HepG2 (cell line): ENCODE results near the gene NPW. TPM values are rescaled to one million over a fixed set of nuclear protein-coding genes. Genes with fewer than 3 reads are reported as not detected.

ENCODE experiments used
- CBX1 ChIP-seq: IDR thresholded peaks from one replicate; pipeline ENCODE4 v1.6.1; 2016; ENCODE audit warnings: antibody characterized with exemption, low read depth
- HNRNPK ChIP-seq: fragments of 200-400 bp; formaldehyde crosslinking; IDR thresholded peaks from 2 replicates; pipeline ENCODE4 v1.6.1; 2018; ENCODE audit warnings: low read length, low read depth, moderate library complexity, mild to moderate bottlenecking; ENCODE audit not compliant: poor library complexity, severe bottlenecking
- MTA3 ChIP-seq: sonication (generic); formaldehyde crosslinking; IDR thresholded peaks from 2 replicates; pipeline ENCODE4 v1.4.0; 2020; ENCODE audit warnings: missing genetic modification reagents
- PREB ChIP-seq: sonication (generic); formaldehyde crosslinking; IDR thresholded peaks from 2 replicates; pipeline ENCODE4 v1.4.0; 2020; ENCODE audit warnings: missing genetic modification reagents
- RFX5 ChIP-seq: IDR thresholded peaks from 2 replicates; pipeline ENCODE4 v1.6.1; 2011; ENCODE audit warnings: low read depth, low read length, improper control_type of control experiment
- ZBTB49 ChIP-seq: sonication (generic); formaldehyde crosslinking; IDR thresholded peaks from 2 replicates; pipeline ENCODE4 v1.4.0; 2020; ENCODE audit warnings: missing genetic modification reagents, borderline replicate concordance
- ZFP1 ChIP-seq: IDR thresholded peaks from 2 replicates; pipeline ENCODE4 v1.6.1; 2016
- ZNF24 ChIP-seq: fragments of 450-650 bp; IDR thresholded peaks from 2 replicates; pipeline ENCODE4 v1.6.1; 2017; ENCODE audit warnings: antibody characterized with exemption, mild to moderate bottlenecking
- ZNF441 ChIP-seq: sonication (generic); formaldehyde crosslinking; IDR thresholded peaks from 2 replicates; pipeline ENCODE4 v1.7.0; 2021; ENCODE audit warnings: missing genetic modification reagents, borderline replicate concordance
- ZNF513 ChIP-seq: sonication (generic); formaldehyde crosslinking; conservative IDR thresholded peaks from 2 replicates; pipeline ENCODE4 v1.5.0; 2020; ENCODE audit warnings: missing genetic modification reagents
- ZNF543 ChIP-seq: sonication (generic); formaldehyde crosslinking; IDR thresholded peaks from 2 replicates; pipeline ENCODE4 v1.4.0; 2020; ENCODE audit warnings: mild to moderate bottlenecking, missing genetic modification reagents
- ZNF569 ChIP-seq: sonication (generic); formaldehyde crosslinking; IDR thresholded peaks from 2 replicates; pipeline ENCODE4 v1.5.0; 2020; ENCODE audit warnings: mild to moderate bottlenecking, missing genetic modification reagents, moderate library complexity, borderline replicate concordance
- ZNF577 ChIP-seq: sonication (generic); formaldehyde crosslinking; IDR thresholded peaks from 2 replicates; pipeline ENCODE4 v1.4.0; 2020; ENCODE audit warnings: mild to moderate bottlenecking, low read depth, missing genetic modification reagents, borderline replicate concordance
- ZNF775 ChIP-seq: sonication (generic); formaldehyde crosslinking; IDR thresholded peaks from 2 replicates; pipeline ENCODE4 v1.4.0; 2020; ENCODE audit warnings: missing genetic modification reagents, mild to moderate bottlenecking, moderate library complexity, borderline replicate concordance
- ZNF790 ChIP-seq: sonication (generic); formaldehyde crosslinking; IDR thresholded peaks from 2 replicates; pipeline ENCODE4 v1.8.0; 2022; ENCODE audit warnings: missing genetic modification reagents, mild to moderate bottlenecking, borderline replicate concordance
- ZZZ3 ChIP-seq: sonication (generic); formaldehyde crosslinking; IDR thresholded peaks from 2 replicates; pipeline ENCODE4 v1.4.0; 2020; ENCODE audit warnings: missing genetic modification reagents, mild to moderate bottlenecking, borderline replicate concordance
- polyA plus RNA-seq, 8 experiments: library from polyadenylated mRNA; depleted of rRNA in 3 of 8; stranded (reverse) in 7 of 8; unstranded in 1 of 8; fragments of >200 nt; fragmentation: Illumina TruSeq in 4 of 8; extraction: Trizol in 4 of 8; gene quantifications; 2 replicates each; pipeline versions ENCODE4 v1.2.1 to v1.2.3, GENCODE V29; 2011 to 2016; ENCODE audit warnings: low read depth in 4 of 8, missing spikeins in 1 of 8, mixed read lengths in 1 of 8; ENCODE audit not compliant: insufficient read depth in 1 of 8
- total RNA-seq, 5 experiments: library from RNA; depleted of rRNA; stranded (reverse); fragments of >200 nt; fragmentation: Illumina TruSeq; extraction: Trizol; gene quantifications; 2 replicates each; pipeline ENCODE4 v1.2.3, GENCODE V29; 2016; ENCODE audit warnings: low read depth in 1 of 5
- TF ChIP-seq, protein P1 (sequence below): sonication (generic); formaldehyde crosslinking; conservative IDR thresholded peaks from 2 replicates; pipeline ENCODE4 v1.4.0; 2020; ENCODE audit warnings: missing genetic modification reagents
- TF ChIP-seq, protein P2 (sequence below): sonication (generic); formaldehyde crosslinking; IDR thresholded peaks from 2 replicates; pipeline ENCODE4 v1.4.0; 2020; ENCODE audit warnings: missing genetic modification reagents, borderline replicate concordance

NPW gene
- total and polyA plus RNA-seq, 2 of the 13 experiments (the other 11 are each of a cell fraction or from before 2014, with no cell fraction given), result 0.24 to 0.97 TPM

DNA sequence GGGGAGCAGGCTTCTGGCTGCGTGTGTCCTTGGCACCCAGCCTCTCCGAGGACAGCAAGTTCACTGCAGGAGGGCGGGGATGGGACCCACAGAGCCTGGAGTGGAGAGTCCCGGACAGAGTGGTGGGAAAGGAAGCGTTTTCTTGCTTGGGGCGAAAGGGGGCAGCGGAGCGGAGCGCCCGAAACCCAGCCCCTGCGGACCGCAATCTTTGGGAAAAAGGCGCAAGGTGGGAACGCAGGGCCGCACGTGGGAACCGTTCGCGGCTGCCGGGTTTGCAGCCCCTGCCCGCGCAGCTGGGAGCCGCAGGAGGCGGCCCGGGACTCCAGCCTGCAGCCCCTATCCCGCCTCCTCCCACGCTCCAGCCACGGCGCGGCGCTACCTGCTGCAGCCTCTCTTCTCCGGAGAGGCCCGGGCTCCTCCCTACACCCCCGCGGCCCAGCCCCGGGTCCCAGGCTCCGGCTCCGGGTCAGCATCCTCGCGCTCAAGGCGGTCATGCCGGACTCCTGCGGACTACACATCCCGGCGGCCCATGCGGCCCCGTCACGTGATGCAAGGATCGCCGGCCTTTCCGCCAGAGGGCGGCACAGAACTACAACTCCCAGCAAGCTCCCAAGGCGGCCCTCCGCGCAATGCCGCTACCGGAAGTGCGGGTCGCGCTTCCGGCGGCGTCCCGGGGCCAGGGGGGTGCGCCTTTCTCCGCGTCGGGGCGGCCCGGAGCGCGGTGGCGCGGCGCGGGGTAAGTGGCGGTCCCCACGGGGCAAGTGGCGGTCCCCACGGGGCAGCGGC is 27.9 kb downstream of the NPW start, which contains the start of the genes NTHL1 and TSC2 (continued):
- TF ChIP-seq ZNF441, result peak; percentile 35; the same call in 1 of the 2 replicates
- TF ChIP-seq RFX5, result 0 out of 2 replicates have a peak, but pooled peaks have one; percentile 4
- TF ChIP-seq HNRNPK, result peak; percentile 69
- 0 out of 2 replicates have a peak, but pooled peaks have one; percentile 39 for TF ChIP-seq ZNF569 (CRISPR knock-in tag)
- TF ChIP-seq, protein P1, sequence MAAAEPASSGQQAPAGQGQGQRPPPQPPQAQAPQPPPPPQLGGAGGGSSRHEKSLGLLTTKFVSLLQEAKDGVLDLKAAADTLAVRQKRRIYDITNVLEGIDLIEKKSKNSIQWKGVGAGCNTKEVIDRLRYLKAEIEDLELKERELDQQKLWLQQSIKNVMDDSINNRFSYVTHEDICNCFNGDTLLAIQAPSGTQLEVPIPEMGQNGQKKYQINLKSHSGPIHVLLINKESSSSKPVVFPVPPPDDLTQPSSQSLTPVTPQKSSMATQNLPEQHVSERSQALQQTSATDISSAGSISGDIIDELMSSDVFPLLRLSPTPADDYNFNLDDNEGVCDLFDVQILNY (CRISPR knock-in tag), result no peak
- TF ChIP-seq MTA3, result no peak
- TF ChIP-seq ZNF24, result no peak
- TF ChIP-seq PREB (CRISPR knock-in tag), result no peak
- peak; percentile 70; the same call in 1 of the 2 replicates for TF ChIP-seq ZNF790 (CRISPR knock-in tag)
- TF ChIP-seq CBX1, result peak; percentile 22
- 0 out of 2 replicates have a peak, but pooled peaks have one; percentile 39 for TF ChIP-seq ZZZ3 (CRISPR knock-in tag)
- no peak for TF ChIP-seq ZFP1 (CRISPR knock-in tag)
- TF ChIP-seq ZNF513, result no peak
- TF ChIP-seq, protein P2, sequence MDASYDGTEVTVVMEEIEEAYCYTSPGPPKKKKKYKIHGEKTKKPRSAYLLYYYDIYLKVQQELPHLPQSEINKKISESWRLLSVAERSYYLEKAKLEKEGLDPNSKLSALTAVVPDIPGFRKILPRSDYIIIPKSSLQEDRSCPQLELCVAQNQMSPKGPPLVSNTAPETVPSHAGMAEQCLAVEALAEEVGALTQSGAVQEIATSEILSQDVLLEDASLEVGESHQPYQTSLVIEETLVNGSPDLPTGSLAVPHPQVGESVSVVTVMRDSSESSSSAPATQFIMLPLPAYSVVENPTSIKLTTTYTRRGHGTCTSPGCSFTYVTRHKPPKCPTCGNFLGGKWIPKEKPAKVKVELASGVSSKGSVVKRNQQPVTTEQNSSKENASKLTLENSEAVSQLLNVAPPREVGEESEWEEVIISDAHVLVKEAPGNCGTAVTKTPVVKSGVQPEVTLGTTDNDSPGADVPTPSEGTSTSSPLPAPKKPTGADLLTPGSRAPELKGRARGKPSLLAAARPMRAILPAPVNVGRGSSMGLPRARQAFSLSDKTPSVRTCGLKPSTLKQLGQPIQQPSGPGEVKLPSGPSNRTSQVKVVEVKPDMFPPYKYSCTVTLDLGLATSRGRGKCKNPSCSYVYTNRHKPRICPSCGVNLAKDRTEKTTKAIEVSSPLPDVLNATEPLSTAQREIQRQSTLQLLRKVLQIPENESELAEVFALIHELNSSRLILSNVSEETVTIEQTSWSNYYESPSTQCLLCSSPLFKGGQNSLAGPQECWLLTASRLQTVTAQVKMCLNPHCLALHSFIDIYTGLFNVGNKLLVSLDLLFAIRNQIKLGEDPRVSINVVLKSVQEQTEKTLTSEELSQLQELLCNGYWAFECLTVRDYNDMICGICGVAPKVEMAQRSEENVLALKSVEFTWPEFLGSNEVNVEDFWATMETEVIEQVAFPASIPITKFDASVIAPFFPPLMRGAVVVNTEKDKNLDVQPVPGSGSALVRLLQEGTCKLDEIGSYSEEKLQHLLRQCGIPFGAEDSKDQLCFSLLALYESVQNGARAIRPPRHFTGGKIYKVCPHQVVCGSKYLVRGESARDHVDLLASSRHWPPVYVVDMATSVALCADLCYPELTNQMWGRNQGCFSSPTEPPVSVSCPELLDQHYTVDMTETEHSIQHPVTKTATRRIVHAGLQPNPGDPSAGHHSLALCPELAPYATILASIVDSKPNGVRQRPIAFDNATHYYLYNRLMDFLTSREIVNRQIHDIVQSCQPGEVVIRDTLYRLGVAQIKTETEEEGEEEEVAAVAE (CRISPR knock-in tag), result peak; percentile 38; the same call in 1 of the 2 replicates
- peak; percentile 76 for TF ChIP-seq ZNF543 (CRISPR knock-in tag)
- TF ChIP-seq ZNF577 (CRISPR knock-in tag), result no peak
- TF ChIP-seq ZNF775 (CRISPR knock-in tag), result no peak; the same call in 1 of the 2 replicates
- TF ChIP-seq ZBTB49 (CRISPR knock-in tag), result no peak
